ENCODE results near the gene ZNF215. TPM values are rescaled to one million over a fixed set of nuclear protein-coding genes. Genes with fewer than 3 reads are reported as not detected.

ZNF215 gene
- total and polyA plus RNA-seq, 2 donors (not counting 1 experiment from before 2014, with no cell fraction given), result 0.85 to 2.8 TPM

DNA sequence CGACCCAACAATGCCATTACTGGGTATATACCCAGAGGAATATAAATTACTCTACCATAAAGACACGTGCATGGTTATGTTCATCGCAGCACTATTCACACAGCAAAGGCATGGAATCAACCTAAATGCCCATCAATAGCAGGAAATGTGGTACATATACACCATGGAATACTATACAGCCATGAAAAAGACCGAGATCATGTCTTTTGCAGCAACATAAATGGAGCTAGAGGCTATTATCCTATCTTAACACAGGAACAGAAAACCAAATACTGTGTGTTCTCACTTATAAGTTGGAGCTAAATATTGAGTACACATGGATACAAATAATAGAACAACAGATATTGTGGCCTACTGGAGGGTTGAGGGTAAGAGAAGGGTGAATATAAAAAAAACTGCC is 37.4 kb upstream of the ZNF215 start:
- no peak overlapping the region for H3K27ac ChIP-seq (ENCODE audit: low read length in 2 of 2)
- TF ChIP-seq CTCF (IDR thresholded peaks at IDR 0.05), result no peak
- no peak for TF ChIP-seq EZH2 (IDR thresholded peaks at IDR 0.05; ENCODE audit: borderline replicate concordance, insufficient read depth, low read depth, low read length, poor library complexity, severe bottlenecking)
- ChIA-PET CTCF (no interaction called here), POLR2A (no interaction called here)
- H2AFZ ChIP-seq (ENCODE audit: insufficient read depth, low read depth, low read length, poor library complexity, severe bottlenecking), result no peak overlapping the region
- ATAC-seq (ENCODE audit: low read depth), result no peak
- Mint-ChIP-seq H3K4me3 (no peak overlapping the region), H3K9me3 (ENCODE audit: insufficient read depth) (no peaks in the 10 kb centered on the region), H3K27ac (no peak overlapping the region), H3K4me1 (no peaks in the 10 kb centered on the region), H3K27me3 (peaks cover 5% of the 10 kb centered on the region)
- no peak overlapping the region for H3K9ac ChIP-seq (ENCODE audit: low read length)
- H3K79me2 ChIP-seq (ENCODE audit: control insufficient read depth, insufficient read depth, low read length), result no peaks in the 10 kb centered on the region
- intact Hi-C loops (cut with micrococcal nuclease), result no loop called here
- H3K4me2 ChIP-seq (replicated peaks; ENCODE audit: low read depth, low read length, poor library complexity, severe bottlenecking), result no peak overlapping the region
- H3K9me3 ChIP-seq (ENCODE audit: control extremely low read depth in 1 of 3, control insufficient read depth in 2 of 3, insufficient read depth in 1 of 3, low read length in 2 of 3), result peaks cover 2 to 4% (median 2%) of the 10 kb centered on the region in 3 donors
- H4K20me1 ChIP-seq (ENCODE audit: control insufficient read depth, insufficient read depth, low read length, poor library complexity, severe bottlenecking), result no peaks in the 10 kb centered on the region
- no peak overlapping the region for H3K4me3 ChIP-seq (ENCODE audit: control extremely low read depth in 1 of 5, extremely low read depth in 1 of 5, insufficient read depth in 1 of 5, low read depth in 2 of 5, low read length in 4 of 5)
- WGBS (ENCODE audit: insufficient coverage), result 100% methylated on average over 3 of the region's 4 CpGs
- DNase-seq, result no peak
- no peaks in the 10 kb centered on the region for H3K4me1 ChIP-seq (ENCODE audit: control insufficient read depth in 2 of 2, insufficient read depth in 2 of 2, low read length in 2 of 2)
- no peaks in the 10 kb centered on the region for H3K36me3 ChIP-seq (replicated peaks in 1 of 2; ENCODE audit: control extremely low read depth in 1 of 2, control insufficient read depth in 1 of 2, extremely low read depth in 1 of 2, insufficient read depth in 2 of 2, low read length in 1 of 2)
- H3K27me3 ChIP-seq (replicated peaks in 1 of 4; ENCODE audit: control extremely low read depth in 1 of 4, control insufficient read depth in 3 of 4, insufficient read depth in 4 of 4, low read length in 3 of 4), result peaks cover 0 to 5% (median 0%) of the 10 kb centered on the region in 4 experiments

- no peak for TF ChIP-seq EZH2 (IDR thresholded peaks at IDR 0.05; ENCODE audit: borderline replicate concordance, insufficient read depth, low read depth, low read length, poor library complexity, severe bottlenecking)
- TF ChIP-seq CTCF (IDR thresholded peaks at IDR 0.05), result no peak
- Histone ChIP-seq H3K9me3 (ENCODE audit: control extremely low read depth in 1 of 3, control insufficient read depth in 2 of 3, insufficient read depth in 1 of 3, low read length in 2 of 3) (peaks cover 2 to 4% (median 2%) of the 10 kb centered on the region in 3 donors), H3K9ac (ENCODE audit: low read length) (no peak overlapping the region), H3K4me3 (ENCODE audit: control extremely low read depth in 1 of 5, extremely low read depth in 1 of 5, insufficient read depth in 1 of 5, low read depth in 2 of 5, low read length in 4 of 5) (no peak overlapping the region), H3K36me3 (replicated peaks in 1 of 2; ENCODE audit: control extremely low read depth in 1 of 2, control insufficient read depth in 1 of 2, extremely low read depth in 1 of 2, insufficient read depth in 2 of 2, low read length in 1 of 2) (no peaks in the 10 kb centered on the region), H3K4me1 (ENCODE audit: control insufficient read depth in 2 of 2, insufficient read depth in 2 of 2, low read length in 2 of 2) (no peaks in the 10 kb centered on the region), H3K4me2 (replicated peaks; ENCODE audit: low read depth, low read length, poor library complexity, severe bottlenecking) (no peak overlapping the region), H3K27ac (ENCODE audit: low read length in 2 of 2) (no peak overlapping the region), H4K20me1 (ENCODE audit: control insufficient read depth, insufficient read depth, low read length, poor library complexity, severe bottlenecking) (no peaks in the 10 kb centered on the region), H3K79me2 (ENCODE audit: control insufficient read depth, insufficient read depth, low read length) (no peaks in the 10 kb centered on the region), H2AFZ (ENCODE audit: insufficient read depth, low read depth, low read length, poor library complexity, severe bottlenecking) (no peak overlapping the region), H3K27me3 (replicated peaks in 1 of 4; ENCODE audit: control extremely low read depth in 1 of 4, control insufficient read depth in 3 of 4, insufficient read depth in 4 of 4, low read length in 3 of 4) (peaks cover 0 to 5% (median 0%) of the 10 kb centered on the region in 4 experiments)
- Mint-ChIP-seq H3K4me3 (no peak overlapping the region), H3K27ac (no peak overlapping the region), H3K9me3 (ENCODE audit: insufficient read depth) (no peaks in the 10 kb centered on the region), H3K27me3 (peaks cover 3% of the 10 kb centered on the region), H3K4me1 (no peaks in the 10 kb centered on the region)
- ChIA-PET POLR2A (no interaction called here), CTCF (interaction anchor here (0.6 kb wide), 1 partner anchor 510 kb away, joined by 4 read pairs; no protein-coding TSS in a partner anchor)
- DNase-seq (no peak), ATAC-seq (ENCODE audit: low read depth) (no peak)
- WGBS (ENCODE audit: insufficient coverage), result no CpG with 5 or more reads among the region's 1 CpG
- intact Hi-C loops (cut with micrococcal nuclease), result no loop called here
These were observed 36.4 kb upstream of the ZNF215 start for GRCh38 chr11:6889835-6890234.
